Natural killer cell (primary cell): ENCODE measurements around the gene DLL1. TPM values are rescaled to one million over a fixed set of nuclear protein-coding genes. Genes with fewer than 3 reads are reported as not detected.

Experiments used
- ATAC-seq, 3 donors: fragments of 150-1000 bp in 2 of 3; fragments of 200-7000 bp in 1 of 3; cut with Tn5 transposase; 1 replicate in 1 of 3; 2 replicates in 2 of 3; pipeline ENCODE4 v1.10.0; 2021; ENCODE audit warnings: mild to moderate bottlenecking in 2 of 3, moderate library complexity in 2 of 3
- DNase-seq, 2 donors: peaks; one replicate each; pipeline versions ENCODE4 v3.0.0 to v3.0.0-alpha.2; 2013 to 2021; ENCODE audit warnings: mixed read lengths in 1 of 2
- H3K27ac ChIP-seq: one replicate; pipeline ENCODE4 v1.5.1; 2013; ENCODE audit warnings: mild to moderate bottlenecking, low read length
- H3K27me3 ChIP-seq: one replicate; pipeline ENCODE4 v1.6.1; 2013; ENCODE audit warnings: low read length; ENCODE audit not compliant: control insufficient read depth, insufficient read depth
- H3K36me3 ChIP-seq: one replicate; pipeline ENCODE4 v1.6.1; 2013; ENCODE audit warnings: low read length; ENCODE audit not compliant: control insufficient read depth, insufficient read depth
- H3K4me1 ChIP-seq: one replicate; pipeline ENCODE4 v1.6.1; 2013; ENCODE audit warnings: low read length; ENCODE audit not compliant: control insufficient read depth, insufficient read depth
- H3K4me3 ChIP-seq: one replicate; pipeline ENCODE4 v1.5.1; 2013; ENCODE audit warnings: low read length
- H3K9me3 ChIP-seq: one replicate; pipeline ENCODE4 v1.6.1; 2013; ENCODE audit warnings: low read length; ENCODE audit not compliant: control insufficient read depth, insufficient read depth
- H3K27ac Mint-ChIP-seq, 2 donors: one replicate each; pipeline ENCODE4 v1.8.0; 2022; ENCODE audit warnings: mild to moderate bottlenecking in 2 of 2, mixed read lengths in 2 of 2, moderate library complexity in 1 of 2
- H3K27me3 Mint-ChIP-seq, 2 donors: one replicate each; pipeline ENCODE4 v1.8.0; 2022; ENCODE audit warnings: low read depth in 2 of 2, mixed read lengths in 2 of 2
- H3K36me3 Mint-ChIP-seq: one replicate; pipeline ENCODE4 v1.8.0; 2022; ENCODE audit warnings: mixed read lengths
- H3K4me1 Mint-ChIP-seq, 2 donors: one replicate each; pipeline ENCODE4 v1.8.0; 2022; ENCODE audit warnings: mixed read lengths in 2 of 2
- H3K4me3 Mint-ChIP-seq: one replicate; pipeline ENCODE4 v1.8.0; 2022; ENCODE audit warnings: mild to moderate bottlenecking, moderate library complexity, mixed read lengths
- H3K9me3 Mint-ChIP-seq, 2 donors: one replicate each; pipeline ENCODE4 v1.8.0; 2022; ENCODE audit warnings: mixed read lengths in 2 of 2
- WGBS: methylation state at CpG from one replicate; pipeline ENCODE4 v1.1.7; 2013; ENCODE audit warnings: missing lambda C conversion rate; ENCODE audit not compliant: insufficient coverage; 5-methylcytosine and 5-hydroxymethylcytosine counted together
- intact Hi-C: fragments of 100-400 bp; cut with micrococcal nuclease; formaldehyde crosslinking; loops from one replicate; pipeline ENCODE4 v1.14.2; 2022
- total RNA-seq, 4 donors: library from RNA; stranded (reverse); fragments of 120-200 nt in 1 of 4; gene quantifications; one replicate each; pipeline versions ENCODE4 v1.2.3 to v1.2.4, GENCODE V29; 2013 to 2022
- TF ChIP-seq, protein P1 (sequence below): fragments of 200-600 bp; IDR thresholded peaks from one replicate; pipeline ENCODE4 v1.8.0; 2022; ENCODE audit warnings: antibody characterized with exemption

The DLL1 gene
- total RNA-seq, 3 donors from 2014 or later (not counting 1 experiment from before 2014, with no cell fraction given) = 4.3 to 16.9 (median 6.0) TPM

- Histone ChIP-seq H3K27me3 (no peaks in the 10 kb centered on the region), H3K27ac (no peak overlapping the region), H3K4me1 (no peaks in the 10 kb centered on the region), H3K4me3 (no peak overlapping the region), H3K9me3 (no peaks in the 10 kb centered on the region), H3K36me3 (no peaks in the 10 kb centered on the region)
- H3K27ac Mint-ChIP-seq = no peak overlapping the region
- no peak for DNase-seq
- no peaks in the 10 kb centered on the region for H3K9me3 Mint-ChIP-seq
- H3K27me3 Mint-ChIP-seq = peaks cover 27 to 38% of the 10 kb centered on the region in 2 donors
- 88% methylated on average over 30 of the region's 30 CpGs for WGBS
- peaks cover 0 to 5% of the 10 kb centered on the region in 2 donors for H3K4me1 Mint-ChIP-seq
- ATAC-seq = no peak
- intact Hi-C loops = no loop called here
- TF ChIP-seq, protein P1, sequence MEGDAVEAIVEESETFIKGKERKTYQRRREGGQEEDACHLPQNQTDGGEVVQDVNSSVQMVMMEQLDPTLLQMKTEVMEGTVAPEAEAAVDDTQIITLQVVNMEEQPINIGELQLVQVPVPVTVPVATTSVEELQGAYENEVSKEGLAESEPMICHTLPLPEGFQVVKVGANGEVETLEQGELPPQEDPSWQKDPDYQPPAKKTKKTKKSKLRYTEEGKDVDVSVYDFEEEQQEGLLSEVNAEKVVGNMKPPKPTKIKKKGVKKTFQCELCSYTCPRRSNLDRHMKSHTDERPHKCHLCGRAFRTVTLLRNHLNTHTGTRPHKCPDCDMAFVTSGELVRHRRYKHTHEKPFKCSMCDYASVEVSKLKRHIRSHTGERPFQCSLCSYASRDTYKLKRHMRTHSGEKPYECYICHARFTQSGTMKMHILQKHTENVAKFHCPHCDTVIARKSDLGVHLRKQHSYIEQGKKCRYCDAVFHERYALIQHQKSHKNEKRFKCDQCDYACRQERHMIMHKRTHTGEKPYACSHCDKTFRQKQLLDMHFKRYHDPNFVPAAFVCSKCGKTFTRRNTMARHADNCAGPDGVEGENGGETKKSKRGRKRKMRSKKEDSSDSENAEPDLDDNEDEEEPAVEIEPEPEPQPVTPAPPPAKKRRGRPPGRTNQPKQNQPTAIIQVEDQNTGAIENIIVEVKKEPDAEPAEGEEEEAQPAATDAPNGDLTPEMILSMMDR = no peak
- H3K36me3 Mint-ChIP-seq = no peaks in the 10 kb centered on the region
- no peak overlapping the region for H3K4me3 Mint-ChIP-seq
Observed at GRCh38 chr6:170253226-170253909, 37.5 kb downstream of the DLL1 start.

GRCh38 chr6:170251776-170252571 lies 38.9 kb downstream of the DLL1 start:
- no peaks in the 10 kb centered on the region for H3K4me1 ChIP-seq
- Mint-ChIP-seq H3K4me1 (peaks cover 0 to 5% of the 10 kb centered on the region in 2 donors), H3K4me3 (no peak overlapping the region), H3K36me3 (no peaks in the 10 kb centered on the region), H3K27me3 (peaks cover 29 to 33% of the 10 kb centered on the region in 2 donors), H3K27ac (no peak overlapping the region), H3K9me3 (no peaks in the 10 kb centered on the region)
- intact Hi-C loops = no loop called here
- no peaks in the 10 kb centered on the region for H3K36me3 ChIP-seq
- H3K9me3 ChIP-seq = no peaks in the 10 kb centered on the region
- H3K4me3 ChIP-seq = no peak overlapping the region
- TF ChIP-seq, protein P1 = no peak
- WGBS = 92% methylated on average over 38 of the region's 41 CpGs
- no peak for DNase-seq
- no peak for ATAC-seq
- H3K27ac ChIP-seq = no peak overlapping the region
- peaks cover 3% of the 10 kb centered on the region for H3K27me3 ChIP-seq

DNA sequence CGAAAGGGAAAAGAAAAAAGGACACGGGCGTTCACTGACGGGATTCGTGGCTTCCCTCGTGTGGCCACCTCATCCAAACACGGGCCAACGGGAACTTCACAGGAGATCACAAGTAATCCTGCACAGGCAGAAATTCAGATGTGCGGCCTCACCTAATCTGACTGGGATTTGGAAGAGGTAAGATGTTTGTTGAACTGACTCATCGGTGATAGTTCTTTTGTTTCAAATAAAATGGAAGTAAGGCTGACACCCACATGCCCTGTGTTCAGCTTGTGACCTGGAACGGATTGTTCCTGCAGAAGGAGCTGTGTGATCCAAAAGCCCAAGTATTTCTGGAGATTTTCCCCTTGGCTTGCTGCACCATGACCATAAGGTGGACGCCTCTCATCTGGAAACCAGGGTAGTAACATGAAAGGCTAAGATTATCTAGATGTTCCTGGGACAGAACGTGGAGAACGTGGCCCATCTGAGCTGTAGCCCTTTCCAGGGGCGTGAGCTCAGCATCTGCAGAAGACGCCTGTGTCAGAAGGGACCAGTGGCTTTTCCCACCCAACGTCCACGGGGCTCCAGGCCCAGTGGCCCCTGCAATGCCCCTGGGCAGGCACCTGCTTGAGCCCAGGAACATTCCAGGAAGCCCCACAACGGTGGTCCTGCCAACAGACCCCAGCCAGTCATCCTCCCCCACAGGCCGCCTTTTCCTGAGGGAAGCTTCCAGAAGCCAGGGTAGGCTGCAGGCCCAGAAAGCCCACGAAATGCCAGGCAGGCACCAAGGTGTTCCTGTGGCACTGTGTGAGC lies 39.7 kb downstream of the DLL1 start:
- DNase-seq = no peak
- Mint-ChIP-seq H3K4me3 (no peak overlapping the region), H3K27me3 (peaks cover 25 to 29% of the 10 kb centered on the region in 2 donors)

More for the DNA sequence above, 39.7 kb downstream of the DLL1 start:
- intact Hi-C loops = no loop called here
- Mint-ChIP-seq H3K4me1 (peaks cover 0 to 5% of the 10 kb centered on the region in 2 donors), H3K36me3 (no peaks in the 10 kb centered on the region), H3K9me3 (no peaks in the 10 kb centered on the region), H3K27ac (no peak overlapping the region)
- Histone ChIP-seq H3K4me1 (no peaks in the 10 kb centered on the region), H3K27ac (no peak overlapping the region), H3K36me3 (no peaks in the 10 kb centered on the region), H3K4me3 (no peak overlapping the region), H3K9me3 (no peaks in the 10 kb centered on the region), H3K27me3 (peaks cover 3% of the 10 kb centered on the region)
- TF ChIP-seq, protein P1 = no peak
- ATAC-seq = no peak
- 85% methylated on average over 21 of the region's 21 CpGs for WGBS
